MCF 10A (cell line): ENCODE results near the gene LRRC7. TPM values are rescaled to one million over a fixed set of nuclear protein-coding genes. Genes with fewer than 3 reads are reported as not detected.

Experiments used
- BruUV-seq: library from RNA; stranded (reverse); fragments of 400-500 nt; replicated peaks from 2 replicates; lab custom pipeline; 2021; lab: Mats Ljungman, UMichigan
- CTCF ChIA-PET: fragments of 300-600 bp; sonication (Branson Sonifier 250); formaldehyde crosslinking; extraction: SDS; loops from one replicate; lab custom pipeline; 2021; ENCODE audit warnings: antibody characterized with exemption, inconsistent platforms; lab: Yijun Ruan, JAX
- POLR2A ChIA-PET: fragments of 300-600, 350-650 bp; sonication (Branson Sonifier 250); formaldehyde crosslinking; extraction: SDS; loops from one replicate; lab custom pipeline; 2020; ENCODE audit warnings: antibody characterized with exemption, inconsistent platforms; lab: Yijun Ruan, JAX
- DNase-seq: peaks from one replicate; pipeline ENCODE4 v3.0.0-alpha.2; 2018; ENCODE audit not compliant: unreplicated experiment
- H3K27ac Mint-ChIP-seq: one replicate; pipeline ENCODE4 v1.8.0; 2022; ENCODE audit warnings: mild to moderate bottlenecking, low read depth, mixed read lengths; ENCODE audit not compliant: unreplicated experiment
- H3K27me3 Mint-ChIP-seq: one replicate; pipeline ENCODE4 v1.8.0; 2022; ENCODE audit warnings: mixed read lengths; ENCODE audit not compliant: insufficient read depth, unreplicated experiment
- H3K36me3 Mint-ChIP-seq: one replicate; pipeline ENCODE4 v1.8.0; 2022; ENCODE audit warnings: mild to moderate bottlenecking, moderate library complexity, mixed read lengths; ENCODE audit not compliant: insufficient read depth, unreplicated experiment
- H3K4me1 Mint-ChIP-seq: one replicate; pipeline ENCODE4 v1.8.0; 2022; ENCODE audit warnings: mixed read lengths; ENCODE audit not compliant: insufficient read depth, unreplicated experiment
- H3K4me3 Mint-ChIP-seq: one replicate; pipeline ENCODE4 v1.8.0; 2022; ENCODE audit warnings: mild to moderate bottlenecking, moderate library complexity, mixed read lengths; ENCODE audit not compliant: unreplicated experiment
- H3K9me3 Mint-ChIP-seq: one replicate; pipeline ENCODE4 v1.8.0; 2022; ENCODE audit warnings: mixed read lengths; ENCODE audit not compliant: unreplicated experiment
- CTCF ChIP-seq: fragments of 200-600 bp; IDR thresholded peaks from one replicate; pipeline ENCODE4 v1.8.0; 2022; ENCODE audit warnings: antibody characterized with exemption, mild to moderate bottlenecking; ENCODE audit not compliant: unreplicated experiment
- intact Hi-C: fragments of 100-400 bp; cut with micrococcal nuclease; formaldehyde crosslinking; loops from 2 replicates; pipeline ENCODE4 v1.14.1; 2022
- total RNA-seq: library from RNA; stranded (reverse); gene quantifications from 2 replicates; pipeline ENCODE4 v1.2.3, GENCODE V29; 2022

Gene LRRC7
- total RNA-seq, 1 experiment from 2014 or later, result not detected

GRCh38 chr1:69847670-69848069, 279.9 kb downstream of the LRRC7 start:
- DNase-seq, result no peak
- Mint-ChIP-seq H3K27ac (no peak overlapping the region), H3K36me3 (no peaks in the 10 kb centered on the region), H3K4me1 (no peaks in the 10 kb centered on the region), H3K4me3 (no peak overlapping the region), H3K27me3 (peaks cover 23% of the 10 kb centered on the region), H3K9me3 (no peaks in the 10 kb centered on the region)
- no peak for TF ChIP-seq CTCF
- ChIA-PET POLR2A (no interaction called here), CTCF (no interaction called here)
- intact Hi-C loops, result no loop called here
- no TSS peak for BruUV-seq

GRCh38 chr1:69852151-69852550, 284.4 kb downstream of the LRRC7 start:
- BruUV-seq, result no TSS peak
- POLR2A ChIA-PET, result no interaction called here
- Mint-ChIP-seq H3K27ac (no peak overlapping the region), H3K9me3 (no peaks in the 10 kb centered on the region), H3K36me3 (no peaks in the 10 kb centered on the region), H3K4me3 (no peak overlapping the region), H3K27me3 (peaks cover 36% of the 10 kb centered on the region), H3K4me1 (no peaks in the 10 kb centered on the region)
- no peak for DNase-seq
- TF ChIP-seq CTCF, result no peak
- intact Hi-C loops, result no loop called here
- CTCF ChIA-PET, result interaction anchor here (0.5 kb wide), 1 partner anchor 784 kb away, joined by 3 read pairs; no protein-coding TSS in a partner anchor

GRCh38 chr1:69852706-69853105, 285.0 kb downstream of the LRRC7 start:
- H3K4me1 Mint-ChIP-seq, result no peaks in the 10 kb centered on the region
- no peak for TF ChIP-seq CTCF
- no TSS peak for BruUV-seq
- H3K9me3 Mint-ChIP-seq, result no peaks in the 10 kb centered on the region
- intact Hi-C loops, result no loop called here
- H3K27ac Mint-ChIP-seq, result no peak overlapping the region
- H3K27me3 Mint-ChIP-seq, result peaks cover 36% of the 10 kb centered on the region
- H3K36me3 Mint-ChIP-seq, result no peaks in the 10 kb centered on the region
- H3K4me3 Mint-ChIP-seq, result no peak overlapping the region
- no peak for DNase-seq
- ChIA-PET POLR2A (no interaction called here), CTCF (interaction anchor here (0.5 kb wide), 1 partner anchor 784 kb away, joined by 3 read pairs; no protein-coding TSS in a partner anchor)

- POLR2A ChIA-PET, result no interaction called here
- H3K27me3 Mint-ChIP-seq, result peaks cover 54% of the 10 kb centered on the region
- DNase-seq, result no peak
- H3K4me1 Mint-ChIP-seq, result no peaks in the 10 kb centered on the region
- CTCF ChIA-PET, result no interaction called here
- intact Hi-C loops, result no loop called here
- H3K27ac Mint-ChIP-seq, result no peak overlapping the region
- BruUV-seq, result no TSS peak
- no peaks in the 10 kb centered on the region for H3K9me3 Mint-ChIP-seq
- no peaks in the 10 kb centered on the region for H3K36me3 Mint-ChIP-seq
- no peak overlapping the region for H3K4me3 Mint-ChIP-seq
- no peak for TF ChIP-seq CTCF
These were observed 290.8 kb downstream of the LRRC7 start for GRCh38 chr1:69858534-69858933.
